ENCODE measurements around the gene STYXL2.

DNA sequence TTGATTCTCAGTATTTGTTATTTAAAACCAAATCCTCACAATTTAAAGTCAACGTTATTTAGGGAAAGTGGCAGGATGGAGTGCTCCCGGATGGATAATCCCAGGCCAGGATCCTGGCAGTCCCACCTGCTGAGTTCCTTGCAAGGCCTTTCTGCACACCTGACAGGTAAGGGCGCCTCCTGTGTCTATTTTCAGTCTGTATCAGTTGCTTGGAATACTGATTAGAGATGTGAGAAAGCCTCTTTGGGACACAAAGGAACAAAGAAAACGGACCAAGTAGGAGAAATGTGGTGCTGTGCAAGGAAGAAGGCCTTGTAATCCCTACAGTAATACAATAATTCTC is 12.2 kb downstream of the STYXL2 start:
- no peak for TF ChIP-seq EZH2 (IDR thresholded peaks at IDR 0.05)
- TF ChIP-seq POLR2AphosphoS5 (IDR thresholded peaks at IDR 0.05; ENCODE audit: borderline replicate concordance, low read depth, low read length), result no peak
